22Rv1 (cell line): ENCODE results near the gene APOBEC3F.
"Not testable (repeated sequence)": the region's sequence is repeated elsewhere in the genome, so short reads cannot be mapped to it uniquely, and the experiment has no call there.

Experiments
- H3K27ac ChIP-seq: fragments of 450-650 bp; 2 replicates; pipeline ENCODE4 v1.5.1; 2017
- CTCF ChIP-seq: fragments of 450-650 bp; IDR thresholded peaks from 2 replicates; pipeline ENCODE4 v1.5.1; 2017; ENCODE audit warnings: mild to moderate bottlenecking
- ZFX ChIP-seq: fragments of 450-650 bp; IDR thresholded peaks from 2 replicates; pipeline ENCODE4 v1.6.1; 2017; ENCODE audit warnings: antibody characterized with exemption, borderline replicate concordance

Gene APOBEC3F

GRCh38 chr22:39024519-39025308 lies 15.9 kb upstream of the APOBEC3F start:
- TF ChIP-seq ZFX, result no peak
- no peak for TF ChIP-seq CTCF
- H3K27ac ChIP-seq, result no peak overlapping the region

GRCh38 chr22:39026509-39027150 lies 14.0 kb upstream of the APOBEC3F start:
- no peak for TF ChIP-seq CTCF
- no peak for TF ChIP-seq ZFX
- no peak overlapping the region for H3K27ac ChIP-seq

GRCh38 chr22:39027717-39028116 lies 12.9 kb upstream of the APOBEC3F start:
- TF ChIP-seq CTCF, result no peak
- TF ChIP-seq ZFX, result no peak
- no peak overlapping the region for H3K27ac ChIP-seq

GRCh38 chr22:39028281-39028680 lies 12.4 kb upstream of the APOBEC3F start:
- no peak for TF ChIP-seq CTCF
- no peak for TF ChIP-seq ZFX
- H3K27ac ChIP-seq, result no peak overlapping the region

- TF ChIP-seq ZFX (no peak), CTCF (no peak)
- H3K27ac ChIP-seq, result no peak overlapping the region
Measured at GRCh38 chr22:39029227-39029626, 11.4 kb upstream of the APOBEC3F start.

- no peak overlapping the region for H3K27ac ChIP-seq
- TF ChIP-seq CTCF (no peak), ZFX (no peak)
Measured at GRCh38 chr22:39030705-39031104, 10.0 kb upstream of the APOBEC3F start.

- not testable (repeated sequence) for H3K27ac ChIP-seq
Measured at GRCh38 chr22:39031434-39032295, 9.0 kb upstream of the APOBEC3F start.

GRCh38 chr22:39037071-39037470 lies 3.6 kb upstream of the APOBEC3F start:
- H3K27ac ChIP-seq, result not testable (repeated sequence)
